ENCODE results near the gene METTL27.
"Not testable (repeated sequence)": the region's sequence is repeated elsewhere in the genome, so short reads cannot be mapped to it uniquely, and the experiment has no call there.

Gene METTL27

DNA sequence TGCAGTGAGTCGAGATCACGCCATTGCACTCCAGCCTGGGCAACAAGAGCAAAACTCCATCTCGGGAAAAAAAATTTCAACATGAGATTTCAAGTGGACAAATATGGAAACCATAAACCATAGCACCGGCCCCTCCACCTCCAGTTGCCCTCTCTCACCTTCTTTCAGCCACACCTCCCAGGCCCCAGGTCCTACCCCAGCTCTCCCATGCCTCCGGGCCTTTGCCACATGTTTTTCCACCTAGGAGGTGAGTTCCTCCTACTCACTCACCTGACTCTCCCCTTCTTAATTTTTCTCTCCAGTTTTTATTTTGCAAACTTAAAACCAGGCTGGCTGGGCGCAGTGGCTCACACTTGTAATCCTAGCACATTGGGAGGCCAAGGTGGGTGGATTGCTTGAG lies 25.2 kb downstream of the METTL27 start:
- DNase-seq = no peak

DNA sequence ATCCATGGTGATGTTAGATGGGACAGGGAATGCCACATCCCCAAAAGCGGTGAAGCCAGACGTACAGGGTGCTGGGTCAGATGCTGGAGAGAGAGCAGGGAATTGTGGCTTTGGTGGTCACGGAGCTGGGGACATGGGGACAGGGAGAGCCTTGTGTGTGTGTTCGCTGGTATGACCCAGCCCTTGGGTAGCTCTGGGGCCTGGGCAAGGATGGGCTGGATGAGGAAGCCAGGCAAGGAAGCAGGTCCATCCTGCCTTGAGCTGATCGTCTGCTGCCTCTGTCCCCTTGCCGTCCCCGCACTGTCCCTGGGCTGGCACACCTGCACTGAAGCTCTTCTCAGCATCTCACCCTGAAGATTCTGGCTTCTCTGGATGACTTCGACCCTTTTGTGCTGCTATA lies 26.9 kb downstream of the METTL27 start:
- DNase-seq = no peak

DNA sequence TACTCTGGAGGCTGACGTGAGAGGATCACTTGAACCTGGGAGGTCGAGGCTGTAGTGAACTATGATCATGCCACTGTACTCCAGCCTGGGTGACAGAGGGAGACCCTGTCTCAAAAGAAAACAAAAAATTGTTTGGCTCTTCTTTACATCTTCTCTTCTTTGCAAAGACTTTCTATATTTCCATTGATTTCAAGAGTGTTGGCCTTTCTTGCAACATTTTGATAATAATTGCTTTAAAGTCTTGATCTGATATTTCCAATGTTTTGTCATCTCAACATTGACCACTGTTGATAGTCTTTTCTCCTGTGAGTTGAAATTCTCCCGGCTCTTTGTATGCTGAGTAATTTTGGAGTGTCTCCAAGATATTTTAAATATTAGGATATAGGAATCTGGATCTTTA lies 29.3 kb downstream of the METTL27 start:
- DNase-seq = no peak

DNA sequence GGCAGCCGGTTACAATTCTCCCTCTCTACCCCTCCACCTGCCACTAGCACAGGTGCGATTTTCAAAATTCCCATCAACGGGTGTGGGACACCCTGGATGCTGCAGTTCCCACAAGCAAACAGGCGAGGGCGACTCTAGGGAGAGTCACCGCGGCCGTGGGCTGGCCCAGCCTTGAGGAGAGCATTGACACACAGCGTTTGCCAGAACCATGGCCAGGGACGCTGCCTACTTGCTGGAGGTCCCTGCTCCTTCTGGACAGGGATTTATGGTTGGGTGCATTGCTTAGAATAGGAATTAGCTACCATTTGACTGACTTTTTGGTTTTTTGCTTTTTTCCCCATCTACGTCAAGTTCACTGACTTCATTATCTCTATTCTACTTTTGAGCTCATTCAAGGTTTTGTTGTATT lies 30.6 kb downstream of the METTL27 start:
- peak in 1 of 2 experiments; percentile 24 for DNase-seq

DNA sequence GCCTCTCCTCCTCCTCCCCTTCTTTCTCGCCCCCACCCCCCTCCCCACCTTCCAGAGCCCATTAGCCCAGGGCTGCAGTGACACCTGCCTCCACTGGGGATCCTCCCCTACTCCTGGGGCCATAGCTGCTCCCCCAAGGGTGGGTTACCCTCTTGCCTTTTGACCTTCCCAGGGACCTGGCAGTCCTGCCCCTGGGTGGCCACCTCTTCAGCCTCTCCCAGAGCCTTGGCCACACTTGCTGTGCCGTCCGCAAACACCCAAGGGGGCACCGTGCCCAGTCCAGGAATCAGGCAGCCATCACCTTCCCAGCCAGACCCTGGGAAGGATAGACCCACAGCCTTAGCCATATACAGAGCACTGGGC lies 31.3 kb downstream of the METTL27 start:
- no peak for DNase-seq

DNA sequence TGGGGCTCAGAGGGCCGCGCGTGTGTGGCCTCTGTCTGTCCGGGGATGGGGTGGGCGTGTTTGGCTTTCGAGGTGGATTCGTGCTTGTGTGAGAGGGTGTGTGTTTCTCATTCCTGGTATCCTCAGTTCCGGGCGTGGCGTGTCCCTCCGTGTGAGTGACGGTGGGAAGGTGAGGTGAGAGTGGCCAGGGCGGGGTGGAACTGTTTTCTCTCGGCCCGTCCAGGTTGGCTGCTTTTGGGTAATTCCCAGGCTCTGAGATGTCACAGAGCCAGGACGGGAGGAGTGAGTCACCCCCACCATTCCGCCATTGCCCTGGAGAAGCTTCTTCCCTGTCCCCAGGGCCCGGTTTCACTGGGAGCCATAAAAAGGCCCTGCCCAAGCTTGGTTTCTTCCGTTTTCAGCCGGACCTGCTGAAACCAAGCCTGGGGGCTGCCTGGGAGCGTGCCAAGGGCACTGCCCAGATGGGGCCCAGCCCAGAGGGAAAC lies 32.8 kb downstream of the METTL27 start:
- DNase-seq = no peak

DNA sequence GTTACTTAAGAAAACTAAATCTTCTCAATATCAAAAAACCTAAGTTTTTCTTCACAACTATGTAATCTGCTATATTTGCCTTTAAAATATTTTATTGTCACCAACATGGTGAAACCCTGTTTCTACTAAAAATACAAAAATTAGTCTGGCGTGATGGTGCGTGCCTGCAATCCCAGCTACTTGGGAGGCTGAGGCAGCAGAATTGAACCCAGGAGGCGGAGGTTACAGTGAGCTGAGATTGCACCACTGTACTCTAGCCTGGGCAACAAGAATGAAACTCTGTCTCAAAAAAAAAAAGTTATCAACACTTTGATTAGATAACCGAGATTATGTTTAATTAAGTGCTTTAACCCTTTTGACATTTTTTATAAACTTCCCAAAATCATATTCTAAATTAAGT lies 39.9 kb downstream of the METTL27 start:
- DNase-seq = no peak

DNA sequence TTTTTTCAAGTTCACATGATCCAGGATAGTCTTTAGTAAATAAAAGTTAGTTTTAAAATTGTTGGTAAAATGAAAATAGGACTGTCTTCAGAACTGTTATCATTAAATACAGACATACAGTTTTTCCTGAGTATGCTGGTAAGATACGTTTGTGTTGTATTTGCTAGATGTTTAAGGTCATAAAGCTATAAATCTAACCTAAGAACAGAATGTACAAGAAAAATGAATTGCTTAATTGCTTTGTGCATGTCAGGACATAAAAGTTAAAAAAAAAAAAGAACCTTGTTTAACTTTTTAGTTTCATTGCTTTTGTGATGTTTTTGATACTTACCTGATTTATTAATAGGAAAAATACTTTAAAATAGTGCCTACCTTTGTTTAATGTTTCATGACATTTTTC lies 40.7 kb downstream of the METTL27 start:
- no peak for DNase-seq

DNA sequence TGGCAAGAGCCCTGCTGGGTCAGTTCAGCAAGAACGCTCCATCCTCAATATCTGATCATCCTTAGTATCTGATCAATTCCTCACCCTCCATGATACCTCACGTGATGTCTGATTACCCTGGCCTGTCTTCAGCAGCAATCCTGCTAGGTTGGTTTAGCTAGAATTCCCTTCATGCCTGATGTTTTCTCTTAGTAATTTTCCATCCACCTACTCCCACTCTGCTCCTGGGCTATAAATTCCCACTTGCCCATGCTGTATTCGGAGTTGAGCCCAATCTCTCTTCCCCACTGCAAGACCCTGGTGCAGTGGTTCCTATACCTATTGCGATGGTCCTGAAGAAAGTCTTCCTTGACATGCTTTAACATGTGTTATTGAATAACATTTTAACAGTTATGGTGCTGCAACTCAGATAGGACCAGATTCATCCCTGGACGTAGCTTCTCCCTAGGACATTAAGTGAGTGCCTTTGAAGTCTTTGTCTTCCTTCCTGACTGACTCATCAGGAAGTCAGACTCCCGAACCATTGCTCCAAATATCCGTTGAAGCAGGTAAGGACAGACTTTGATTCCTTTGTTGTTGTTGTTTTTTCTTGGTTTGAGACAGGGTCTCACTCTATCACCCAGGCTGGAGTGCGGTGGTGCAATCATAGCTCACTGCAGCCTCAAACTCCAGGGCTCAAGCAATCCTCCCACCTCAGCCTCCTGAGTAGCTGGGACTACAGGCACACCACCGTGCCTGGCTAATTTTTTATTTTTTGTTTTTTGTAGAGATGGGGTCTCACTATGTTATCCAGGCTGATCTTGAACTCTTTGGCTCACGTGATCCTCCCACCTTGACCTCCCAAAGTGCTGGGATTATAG lies 42.8 kb downstream of the METTL27 start:
- no peak for DNase-seq

DNA sequence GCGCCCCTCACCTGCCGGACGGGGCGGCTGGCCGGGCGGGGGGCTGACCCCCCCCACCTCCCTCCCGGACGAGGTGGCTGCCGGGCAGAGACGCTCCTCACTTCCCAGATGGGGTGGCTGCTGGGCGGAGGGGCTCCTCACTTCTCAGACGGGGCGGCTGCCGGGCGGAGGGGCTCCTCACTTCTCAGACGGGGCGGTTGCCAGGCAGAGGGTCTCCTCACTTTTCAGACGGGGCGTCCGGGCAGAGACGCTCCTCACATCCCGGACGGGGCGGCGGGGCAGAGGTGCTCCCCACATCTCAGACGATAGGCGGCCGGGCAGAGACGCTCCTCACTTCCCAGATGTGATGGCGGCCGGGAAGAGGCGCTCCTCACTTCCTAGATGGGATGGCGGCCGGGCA lies 45.1 kb downstream of the METTL27 start:
- not testable (repeated sequence) for DNase-seq

DNA sequence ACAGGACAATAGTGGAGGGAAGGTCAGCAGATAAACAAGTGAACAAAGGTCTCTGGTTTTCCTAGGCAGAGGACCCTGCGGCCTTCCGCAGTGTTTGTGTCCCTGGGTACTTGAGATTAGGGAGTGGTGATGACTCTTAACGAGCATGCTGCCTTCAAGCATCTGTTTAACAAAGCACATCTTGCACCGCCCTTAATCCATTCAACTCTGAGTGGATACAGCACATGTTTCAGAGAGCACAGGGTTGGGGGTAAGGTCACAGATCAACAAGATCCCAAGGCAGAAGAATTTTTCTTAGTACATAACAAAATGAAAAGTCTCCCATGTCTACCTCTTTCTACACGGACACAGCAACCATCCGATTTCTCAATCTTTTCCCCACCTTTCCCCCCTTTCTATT lies 45.7 kb downstream of the METTL27 start:
- not testable (repeated sequence) for DNase-seq

DNA sequence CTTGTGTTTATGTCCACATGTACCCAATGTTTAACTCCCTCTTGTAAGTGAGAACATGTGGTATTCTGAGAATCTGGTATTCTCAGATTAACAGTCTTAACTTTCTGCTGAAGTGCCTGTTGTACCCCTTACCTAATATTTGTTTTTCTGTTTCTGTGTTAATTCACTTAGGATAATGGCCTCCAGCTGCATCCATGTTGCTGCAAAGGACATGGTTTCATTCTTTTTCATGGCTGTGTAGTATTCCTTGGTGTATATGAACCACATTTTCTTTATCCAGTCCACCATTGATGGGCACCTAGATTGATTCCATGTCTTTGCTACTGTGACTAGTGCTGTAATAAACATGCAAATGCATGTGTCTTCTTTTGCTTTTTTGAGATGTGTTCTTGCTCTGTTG lies 47.1 kb downstream of the METTL27 start:
- not testable (repeated sequence) for DNase-seq

DNA sequence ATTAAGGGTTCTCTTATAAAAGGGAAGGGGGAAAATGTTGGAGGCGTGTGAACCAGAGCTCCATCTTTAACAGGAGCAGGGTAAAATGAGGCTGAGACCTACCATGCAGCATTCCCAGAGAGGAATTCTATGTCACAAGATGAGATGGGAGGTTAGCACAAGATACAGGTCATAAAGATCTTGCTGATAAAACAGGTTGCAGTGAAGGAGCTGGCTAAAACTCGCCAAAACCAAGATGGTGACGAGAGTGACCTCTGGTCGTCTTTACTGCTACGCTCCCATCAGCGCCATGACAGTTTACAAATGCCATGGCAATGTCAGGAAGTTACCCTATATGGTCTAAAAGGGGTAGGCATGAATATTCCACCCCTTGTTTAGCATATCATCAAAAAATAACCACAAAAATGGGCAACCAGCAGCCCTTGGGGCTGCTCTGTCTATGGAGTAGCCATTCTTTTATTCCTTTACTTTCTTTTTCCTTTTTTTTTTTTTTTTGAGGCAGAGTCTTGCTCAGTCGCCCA lies 51.1 kb downstream of the METTL27 start:
- DNase-seq = not testable (repeated sequence)

DNA sequence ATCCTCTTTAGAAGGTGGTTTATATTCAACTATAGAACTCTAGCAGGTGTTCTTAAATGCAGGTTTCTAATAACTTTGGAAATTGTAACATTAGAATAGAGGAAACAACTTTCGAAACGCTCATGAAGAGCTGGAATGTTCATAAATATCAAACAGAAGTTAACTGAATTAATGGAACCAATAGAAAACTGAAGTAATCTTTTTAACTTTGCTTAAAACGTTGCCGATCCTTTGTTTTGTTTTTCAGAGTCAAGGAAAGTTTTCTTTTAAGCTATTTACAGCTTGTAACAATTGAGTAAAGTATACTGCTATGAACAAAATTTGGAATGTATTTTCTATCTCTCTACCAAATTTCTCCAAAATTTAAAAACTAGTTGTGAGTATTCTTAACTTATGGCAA lies 53.3 kb downstream of the METTL27 start:
- DNase-seq = no peak

DNA sequence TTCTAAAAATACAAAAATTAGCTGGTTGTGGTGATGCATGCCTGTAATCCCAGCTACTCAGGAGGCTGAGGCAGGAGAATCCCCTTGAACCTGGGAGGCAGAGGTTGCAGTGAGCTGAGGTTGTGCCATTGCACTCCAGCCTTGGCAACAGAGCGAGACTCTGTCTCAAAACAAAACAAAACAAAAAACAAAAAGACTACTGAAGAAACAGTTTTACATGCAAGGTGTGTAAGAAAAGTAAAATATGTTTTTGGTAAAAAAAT lies 54.6 kb downstream of the METTL27 start:
- DNase-seq = not testable (repeated sequence)

DNA sequence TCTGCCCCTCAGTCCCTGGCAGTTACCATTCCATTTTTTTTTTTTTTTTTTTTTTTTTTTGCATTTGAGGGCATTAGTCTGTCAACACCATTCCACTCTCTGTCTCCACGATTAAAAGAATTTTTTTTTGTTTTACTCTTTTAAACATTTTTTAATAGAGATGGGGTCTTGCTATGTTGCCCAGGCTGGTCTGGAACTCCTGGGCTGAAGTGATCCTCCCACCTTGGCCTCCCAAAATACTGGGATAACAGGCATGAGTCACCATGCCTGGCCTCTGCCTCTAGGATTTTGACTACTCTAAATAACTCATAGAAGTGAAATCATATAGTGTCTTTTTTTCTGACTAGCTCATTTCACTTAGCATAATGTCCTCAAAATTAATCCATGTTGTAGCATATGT lies 55.7 kb downstream of the METTL27 start:
- DNase-seq = no peak

Data from SW 1271 (cell line).